ENCODE results near the gene COL9A3.

The COL9A3 gene

GRCh38 chr20:62778601-62779416 lies 38.0 kb upstream of the COL9A3 start:
- no peak for DNase-seq (ENCODE audit: low read depth in 2 of 2)

- DNase-seq (ENCODE audit: low read depth in 2 of 2), result no peak
Measured at GRCh38 chr20:62779417-62779685, 37.5 kb upstream of the COL9A3 start.

- DNase-seq (ENCODE audit: low read depth in 2 of 2), result no peak
Measured at GRCh38 chr20:62780204-62780603, 36.6 kb upstream of the COL9A3 start.

DNA sequence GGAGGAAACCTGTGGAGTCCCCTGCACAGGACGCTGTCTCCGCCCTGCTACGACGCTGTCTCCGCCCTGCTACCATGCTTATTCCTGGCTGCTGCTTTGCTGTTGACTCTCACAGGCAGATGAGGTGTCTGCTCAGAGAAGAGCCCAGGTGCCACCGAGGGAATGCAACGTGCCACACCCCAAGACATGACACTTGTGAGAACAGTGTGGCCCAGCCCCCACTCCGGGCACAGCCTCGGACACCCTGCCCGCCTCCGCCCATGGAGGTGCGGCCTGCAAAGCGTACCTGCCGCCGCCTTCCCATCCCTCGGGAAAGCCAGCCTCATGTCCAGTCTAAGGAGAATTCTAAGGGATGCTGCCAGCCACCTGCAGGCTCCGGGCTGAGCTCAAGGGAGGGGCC lies 36.2 kb upstream of the COL9A3 start:
- DNase-seq (ENCODE audit: low read depth in 2 of 2), result no peak

DNA sequence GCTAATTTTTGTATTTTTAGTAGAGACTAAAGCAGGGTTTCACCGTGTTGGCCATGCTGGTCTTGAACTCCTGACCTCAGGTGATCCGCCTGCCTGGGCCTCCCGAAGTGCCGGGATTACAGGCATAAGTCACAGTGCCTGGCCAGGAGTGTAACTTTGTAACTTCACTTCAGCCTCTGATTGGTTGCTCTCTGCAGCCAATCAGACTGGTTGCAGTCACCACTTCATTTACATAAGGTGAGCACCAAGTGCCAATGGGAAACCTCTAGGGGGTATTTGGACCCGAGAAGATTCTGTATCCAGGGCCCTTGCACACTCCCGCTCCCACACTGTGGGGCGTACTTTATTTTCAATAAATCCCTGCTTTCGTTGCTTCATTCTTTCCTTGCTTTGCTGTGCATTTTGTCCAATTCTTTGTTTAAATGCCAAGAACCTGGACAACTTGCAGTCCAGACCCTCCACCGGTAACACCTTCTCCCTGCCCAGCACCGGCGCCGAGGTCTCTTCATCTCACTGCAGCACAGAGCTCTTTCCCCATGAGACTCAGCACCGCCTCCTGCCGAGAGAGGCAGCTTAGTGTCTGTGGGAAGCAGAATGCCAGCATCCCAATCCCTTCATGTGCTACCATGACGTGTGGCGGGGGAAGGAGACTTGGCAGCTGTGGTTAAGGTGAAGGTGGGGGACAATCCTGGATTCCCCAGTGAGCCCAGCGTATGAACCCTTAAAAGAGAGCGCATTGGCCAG lies 34.5 kb upstream of the COL9A3 start:
- DNase-seq (ENCODE audit: low read depth in 2 of 2), result no peak

DNA sequence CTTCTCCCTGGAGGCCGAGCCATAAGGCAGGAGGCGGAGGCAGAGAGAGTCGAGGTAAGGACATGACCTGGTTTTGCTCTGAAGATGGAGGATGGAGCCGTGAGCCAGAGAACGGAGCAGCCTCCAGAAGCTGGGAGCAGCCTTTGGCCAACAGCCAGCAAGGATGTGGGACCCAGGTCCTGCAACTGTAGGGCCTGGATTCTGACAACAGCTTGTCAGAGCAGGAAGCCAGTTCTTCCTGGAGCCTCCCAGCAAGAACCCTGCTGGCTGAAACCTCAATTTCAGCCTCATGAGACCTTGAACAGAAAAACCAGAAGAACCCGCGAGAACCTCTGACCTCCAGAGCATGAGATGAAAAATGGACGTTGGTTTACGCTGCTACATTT lies 34.0 kb upstream of the COL9A3 start:
- no peak for DNase-seq (ENCODE audit: low read depth in 2 of 2)

GRCh38 chr20:62784497-62784896 lies 32.4 kb upstream of the COL9A3 start:
- DNase-seq (ENCODE audit: low read depth in 2 of 2), result no peak

DNA sequence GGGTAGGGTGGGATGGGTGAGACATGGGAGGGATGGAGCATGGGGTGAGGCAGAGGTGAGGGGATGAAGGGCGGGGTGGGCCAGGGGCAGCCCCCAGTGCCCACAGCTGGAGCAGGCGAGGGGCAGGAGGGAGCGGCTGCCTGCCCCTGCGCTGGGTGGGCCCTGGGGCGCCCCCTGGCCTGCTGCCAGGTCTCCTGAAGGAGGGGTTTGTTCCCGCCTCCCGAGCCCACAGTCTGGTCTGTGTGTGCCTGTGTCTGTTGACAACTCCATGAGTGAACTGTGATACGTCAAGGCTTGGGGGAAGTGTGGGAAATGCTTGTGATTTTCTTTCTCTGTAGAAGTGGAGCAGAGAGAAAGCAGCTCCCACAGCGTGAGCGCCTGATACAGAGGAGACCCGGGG lies 31.5 kb upstream of the COL9A3 start:
- no peak for DNase-seq (ENCODE audit: low read depth in 2 of 2)

DNA sequence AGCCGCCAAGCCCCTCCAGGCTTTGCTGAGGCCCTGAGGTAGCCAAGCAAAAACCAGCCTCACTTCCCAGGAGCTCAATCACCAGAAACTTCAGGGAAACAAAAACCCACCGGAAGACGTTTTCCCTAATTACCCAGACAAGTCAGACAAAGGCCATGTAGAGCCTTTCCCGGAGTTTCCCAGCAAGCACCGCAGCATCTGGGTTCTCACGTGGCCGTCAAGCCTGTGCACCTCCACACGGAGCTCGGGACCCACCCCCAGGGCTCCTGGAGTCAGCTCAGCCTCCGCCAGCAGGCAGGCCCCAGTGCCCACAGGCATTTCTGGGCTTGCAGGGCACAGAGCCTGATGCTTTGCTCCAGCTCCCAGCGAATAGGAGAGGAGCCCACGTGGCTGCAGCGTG lies 30.7 kb upstream of the COL9A3 start:
- no peak for DNase-seq (ENCODE audit: low read depth in 2 of 2)

DNA sequence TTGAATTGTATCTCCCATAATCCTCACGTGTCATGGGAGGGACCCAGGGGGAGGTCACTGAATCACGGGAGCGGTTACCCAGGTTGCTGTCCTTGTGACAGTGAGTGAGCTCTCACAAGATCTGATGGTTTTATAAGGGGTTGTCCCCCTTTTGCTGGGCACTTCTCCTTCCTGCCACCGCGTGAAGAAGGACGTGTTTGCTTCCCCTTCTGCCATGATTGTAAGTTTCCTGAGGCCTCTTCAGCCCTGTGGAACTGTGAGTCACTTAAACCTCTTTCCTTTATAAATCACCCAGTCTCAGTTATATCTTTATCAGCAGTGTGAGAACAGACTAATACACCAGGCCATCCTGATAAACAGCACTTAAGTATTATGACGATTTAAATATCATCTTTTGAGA lies 29.5 kb upstream of the COL9A3 start:
- no peak for DNase-seq (ENCODE audit: low read depth in 2 of 2)

DNA sequence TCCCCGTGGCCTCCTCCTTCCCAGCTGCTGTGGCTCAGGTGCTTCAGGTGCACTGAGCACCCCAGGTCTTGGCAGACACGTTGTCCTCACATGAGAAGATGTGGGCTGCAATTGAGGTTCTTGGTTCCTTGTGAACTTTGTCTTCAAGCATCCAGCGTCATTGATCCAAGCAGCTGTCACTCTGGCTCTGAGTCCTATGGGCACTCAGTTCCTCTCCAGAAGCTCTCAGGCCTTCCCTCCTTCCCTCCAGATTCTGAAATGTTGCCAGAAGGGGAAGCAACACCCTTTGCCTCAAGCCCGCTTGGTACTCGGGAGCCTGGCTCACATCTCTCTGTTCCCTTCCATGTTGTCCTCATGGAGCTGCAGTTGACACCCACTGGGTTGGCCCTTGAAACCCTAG lies 29.0 kb upstream of the COL9A3 start:
- DNase-seq (ENCODE audit: low read depth in 2 of 2), result no peak

GRCh38 chr20:62788607-62789006 lies 28.2 kb upstream of the COL9A3 start:
- no peak for DNase-seq (ENCODE audit: low read depth in 2 of 2)

DNA sequence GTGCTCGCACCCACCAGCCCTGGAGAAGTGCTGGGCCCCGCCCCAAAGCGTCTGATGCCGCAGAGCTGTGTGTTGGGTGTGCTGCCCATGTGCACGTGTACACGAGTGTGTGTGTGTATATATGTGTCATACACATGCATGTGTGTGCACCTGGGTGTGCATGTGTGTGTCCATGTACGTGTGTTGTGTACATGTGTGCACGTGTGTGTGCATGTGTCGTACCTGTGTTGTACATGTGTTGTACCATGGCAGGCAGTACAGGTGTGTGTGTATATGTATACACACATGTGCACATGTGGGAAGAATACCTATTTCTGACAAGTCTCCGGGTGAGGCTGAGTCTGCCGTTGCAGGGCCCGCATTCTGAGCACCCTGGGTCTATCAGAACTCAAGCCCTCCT lies 26.8 kb upstream of the COL9A3 start:
- DNase-seq (ENCODE audit: low read depth in 2 of 2), result no peak

DNA sequence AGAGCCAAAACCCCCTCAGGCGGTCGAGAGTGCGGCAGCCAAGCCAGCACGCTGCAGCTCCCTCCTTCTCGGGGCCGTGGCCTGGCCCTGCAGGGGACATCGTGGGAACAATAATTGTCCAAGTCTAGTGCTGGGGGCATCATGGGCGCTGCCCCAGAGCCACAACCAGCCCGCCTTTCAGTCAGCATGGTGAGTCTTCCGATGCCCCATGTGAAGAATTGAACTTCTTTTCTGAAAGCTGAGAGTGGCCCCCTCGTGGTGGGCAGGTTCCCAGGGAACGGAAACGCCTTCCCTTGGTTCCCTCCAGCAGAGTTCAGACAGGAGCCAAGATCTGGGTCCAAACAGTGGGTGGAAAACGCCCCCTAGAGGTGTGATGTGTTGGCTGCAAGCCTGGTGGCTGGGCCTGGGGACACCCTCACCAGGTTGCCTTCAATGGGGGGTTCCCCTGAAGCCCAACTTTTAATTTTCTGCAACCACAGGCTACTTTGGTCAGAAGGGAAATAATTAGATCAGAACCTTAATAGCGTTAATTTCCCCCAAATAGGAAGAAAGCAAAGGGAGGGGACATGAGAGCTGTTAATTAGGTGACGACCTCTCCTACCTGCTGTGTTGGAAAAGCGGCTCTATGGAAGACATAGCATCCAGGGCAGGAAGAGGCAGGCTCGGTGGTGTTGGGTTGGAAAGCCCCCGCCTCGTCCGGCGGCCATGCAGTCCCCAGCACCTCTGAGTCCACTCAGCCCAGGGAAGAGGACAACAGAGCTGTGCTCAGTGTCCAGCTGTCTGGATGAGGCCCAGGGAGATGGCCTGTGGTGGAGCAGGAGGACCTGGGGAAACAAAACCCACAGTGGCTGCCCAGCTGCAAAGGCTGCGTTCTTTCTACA lies 25.3 kb upstream of the COL9A3 start:
- DNase-seq (ENCODE audit: low read depth in 2 of 2), result peak; percentile 47 to 59

DNA sequence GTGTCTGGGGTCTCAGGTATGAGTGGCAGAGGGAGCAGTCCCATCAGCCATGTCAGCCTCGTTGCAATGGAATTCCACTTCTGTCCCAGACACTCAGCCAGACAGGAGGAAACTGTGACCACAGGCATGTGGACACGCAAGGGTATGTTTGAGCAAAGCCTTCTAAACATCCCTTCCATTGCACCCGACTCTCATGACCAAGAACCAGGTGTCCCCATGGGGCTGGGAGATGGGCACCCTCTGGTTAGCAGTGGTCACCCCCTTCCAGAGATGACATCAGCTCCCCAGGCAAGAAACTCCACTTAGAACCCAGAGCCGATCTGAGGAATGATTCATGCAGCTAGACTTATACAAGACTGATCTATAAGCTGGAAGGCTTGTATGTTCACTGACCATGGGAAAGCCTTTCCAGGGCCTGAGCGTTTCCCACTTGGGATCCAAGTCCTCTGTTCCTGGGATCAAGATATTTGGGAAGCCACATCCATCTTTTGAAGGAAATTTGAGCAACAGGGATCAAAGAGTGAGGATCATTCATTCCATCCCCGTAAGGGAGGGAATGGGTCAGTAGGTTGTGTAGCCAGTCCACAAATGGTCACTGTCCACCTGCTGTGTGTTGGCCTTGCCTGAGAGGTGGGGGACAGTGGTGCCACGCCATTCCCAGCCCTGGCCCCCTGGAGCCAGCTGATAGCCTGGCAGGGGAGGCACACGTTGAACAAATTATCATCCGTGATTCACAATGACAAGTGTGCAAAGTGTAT lies 24.5 kb upstream of the COL9A3 start:
- DNase-seq (ENCODE audit: low read depth in 2 of 2), result no peak

DNA sequence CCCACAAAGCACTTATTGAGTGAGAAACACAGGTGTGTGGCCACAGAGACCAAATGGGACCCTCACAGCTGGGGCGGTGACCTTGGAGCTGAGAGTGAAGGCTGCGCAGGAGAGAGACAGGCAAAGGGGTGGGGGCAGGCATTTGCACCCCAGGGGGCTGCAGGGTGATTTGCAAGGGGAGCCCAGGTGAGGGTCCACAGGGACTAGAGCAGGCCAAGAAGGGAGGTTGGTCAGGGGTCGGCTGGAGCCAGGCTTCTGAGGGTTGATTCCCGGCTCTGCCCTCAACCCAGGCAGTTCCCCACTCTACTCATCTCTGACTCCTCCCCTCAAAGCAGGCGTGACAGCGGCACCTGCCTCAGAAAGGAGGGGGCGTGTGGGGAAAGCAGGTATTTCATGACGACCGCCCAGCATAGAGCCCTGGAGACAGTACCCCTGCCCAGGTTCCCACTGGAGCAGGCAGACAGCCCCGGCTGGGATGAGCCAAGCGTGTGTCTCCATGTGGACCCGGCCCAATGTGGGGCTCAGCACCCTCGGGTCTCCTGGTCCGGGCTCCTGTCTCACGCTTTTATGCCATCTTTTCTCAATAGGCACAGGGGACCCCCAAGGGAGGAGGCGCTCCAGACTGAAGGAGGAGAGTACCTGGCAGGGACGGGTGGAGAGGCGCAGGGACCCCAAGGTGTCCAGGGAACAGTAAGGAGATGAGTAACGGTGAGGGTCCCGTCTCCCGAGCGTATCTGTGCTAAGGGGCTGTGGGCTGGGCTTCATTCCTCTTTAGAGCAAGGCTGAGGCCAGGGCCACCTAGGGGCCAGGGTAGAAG lies 23.7 kb upstream of the COL9A3 start:
- DNase-seq (ENCODE audit: low read depth in 2 of 2), result no peak

GRCh38 chr20:62793757-62794006 lies 23.2 kb upstream of the COL9A3 start:
- DNase-seq (ENCODE audit: low read depth in 2 of 2), result no peak

GRCh38 chr20:62794007-62794724 lies 22.7 kb upstream of the COL9A3 start:
- DNase-seq (ENCODE audit: low read depth in 2 of 2), result peak; percentile 84 to 85

DNA sequence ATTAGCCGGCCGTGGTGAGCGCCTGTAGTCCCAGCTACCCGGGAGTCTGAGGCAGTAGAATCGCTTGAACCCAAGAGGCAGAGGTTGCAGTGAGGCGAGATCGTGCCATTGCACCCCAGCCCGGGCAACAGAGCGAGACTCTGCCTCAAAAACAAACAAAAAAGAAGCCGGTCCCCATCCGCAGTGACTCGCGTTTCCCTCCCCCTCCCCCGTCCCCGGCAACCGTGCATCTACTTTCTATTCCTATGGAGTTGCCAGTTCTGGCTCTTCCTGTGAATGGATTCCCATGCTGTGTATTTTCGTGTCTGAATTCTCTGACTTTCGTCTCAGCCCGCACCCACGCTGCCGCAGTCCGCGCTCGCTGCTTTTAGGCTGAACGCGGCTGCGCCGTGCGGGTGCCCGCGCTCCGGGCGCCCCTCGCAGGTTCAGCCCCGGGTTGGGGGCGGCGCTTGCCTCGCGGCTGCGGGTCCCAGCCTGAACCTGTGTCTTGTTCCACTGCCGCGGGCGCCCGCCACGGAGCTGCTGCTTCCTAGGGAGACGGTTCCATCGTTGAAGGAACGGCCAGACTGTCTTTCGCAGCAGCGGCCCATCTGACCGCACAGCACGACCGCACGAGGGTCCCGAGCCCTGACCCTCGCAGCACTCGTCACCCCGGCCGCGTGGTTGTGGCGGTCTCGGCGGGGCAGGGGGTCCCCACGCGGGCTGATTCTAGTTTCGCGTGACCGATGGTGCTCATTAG lies 21.7 kb upstream of the COL9A3 start:
- peak; percentile 49 to 50 for DNase-seq (ENCODE audit: low read depth in 2 of 2)

All from activated CD8-positive, alpha-beta memory T cell treated with anti-CD3 and anti-CD28 coated beads for 4 hours (primary cell).